ENCODE measurements around the gene POLA2.

Gene POLA2

DNA sequence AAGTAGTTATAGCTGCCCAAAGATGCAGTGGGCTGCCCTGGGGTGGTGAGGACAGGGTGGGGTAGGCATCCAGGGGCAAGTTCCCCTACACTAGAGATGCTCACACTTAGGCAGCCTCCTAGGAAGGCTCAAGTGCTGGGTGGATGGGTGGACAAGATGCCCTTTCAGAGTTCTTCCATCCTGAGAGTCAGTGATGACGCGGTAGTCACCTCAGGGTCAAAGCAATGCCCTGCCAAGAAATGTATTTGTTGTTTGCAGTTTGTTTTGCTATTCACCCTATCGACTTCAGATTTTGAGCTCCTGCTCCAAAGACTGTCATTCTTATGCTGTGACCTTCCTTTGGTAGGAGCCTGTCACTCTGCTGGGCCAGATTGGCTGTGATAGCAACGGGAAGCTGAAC is 18.9 kb downstream of the POLA2 start:
- TF ChIP-seq, protein P1, sequence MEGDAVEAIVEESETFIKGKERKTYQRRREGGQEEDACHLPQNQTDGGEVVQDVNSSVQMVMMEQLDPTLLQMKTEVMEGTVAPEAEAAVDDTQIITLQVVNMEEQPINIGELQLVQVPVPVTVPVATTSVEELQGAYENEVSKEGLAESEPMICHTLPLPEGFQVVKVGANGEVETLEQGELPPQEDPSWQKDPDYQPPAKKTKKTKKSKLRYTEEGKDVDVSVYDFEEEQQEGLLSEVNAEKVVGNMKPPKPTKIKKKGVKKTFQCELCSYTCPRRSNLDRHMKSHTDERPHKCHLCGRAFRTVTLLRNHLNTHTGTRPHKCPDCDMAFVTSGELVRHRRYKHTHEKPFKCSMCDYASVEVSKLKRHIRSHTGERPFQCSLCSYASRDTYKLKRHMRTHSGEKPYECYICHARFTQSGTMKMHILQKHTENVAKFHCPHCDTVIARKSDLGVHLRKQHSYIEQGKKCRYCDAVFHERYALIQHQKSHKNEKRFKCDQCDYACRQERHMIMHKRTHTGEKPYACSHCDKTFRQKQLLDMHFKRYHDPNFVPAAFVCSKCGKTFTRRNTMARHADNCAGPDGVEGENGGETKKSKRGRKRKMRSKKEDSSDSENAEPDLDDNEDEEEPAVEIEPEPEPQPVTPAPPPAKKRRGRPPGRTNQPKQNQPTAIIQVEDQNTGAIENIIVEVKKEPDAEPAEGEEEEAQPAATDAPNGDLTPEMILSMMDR (IDR thresholded peaks at IDR 0.05), result no peak

DNA sequence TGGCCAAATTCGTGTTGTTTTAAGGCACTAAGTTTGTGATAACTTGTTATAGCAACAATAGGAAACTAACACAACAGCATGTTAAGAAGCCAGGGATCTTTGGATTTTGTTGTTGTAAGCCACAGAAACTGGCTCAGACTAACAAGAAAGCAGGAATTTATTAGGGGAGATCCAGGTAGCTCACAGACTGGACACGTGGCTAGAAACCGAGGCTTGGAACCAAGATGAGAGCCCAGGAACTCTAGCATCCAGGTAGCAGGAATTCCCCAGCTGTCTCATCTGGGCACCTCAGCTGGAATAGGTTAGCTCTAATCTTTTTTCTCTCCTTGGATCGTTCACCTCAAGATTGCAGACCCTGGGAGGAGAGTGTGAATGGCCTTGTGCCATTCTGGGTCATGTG is 24.9 kb downstream of the POLA2 start:
- TF ChIP-seq, protein P1 (IDR thresholded peaks at IDR 0.05), result no peak

DNA sequence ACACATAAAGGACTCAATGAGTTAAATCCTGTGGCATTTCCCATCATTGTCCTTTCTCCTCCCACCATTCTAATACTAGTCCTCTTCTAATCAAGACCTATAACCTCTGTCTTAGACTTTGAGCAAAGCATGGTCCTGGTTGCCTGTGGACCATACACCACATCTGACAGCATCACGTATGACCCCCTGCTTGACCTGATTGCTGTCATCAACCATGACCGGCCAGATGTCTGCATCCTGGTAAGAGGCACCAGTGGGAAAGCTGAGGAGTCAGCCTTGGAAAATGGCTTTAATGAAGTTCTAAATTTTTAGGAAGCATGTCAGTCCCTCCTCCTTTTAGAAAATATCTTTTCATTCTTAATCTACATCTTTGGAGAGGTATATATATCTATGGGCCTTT is 25.8 kb downstream of the POLA2 start:
- TF ChIP-seq, protein P1 (IDR thresholded peaks at IDR 0.05), result no peak

DNA sequence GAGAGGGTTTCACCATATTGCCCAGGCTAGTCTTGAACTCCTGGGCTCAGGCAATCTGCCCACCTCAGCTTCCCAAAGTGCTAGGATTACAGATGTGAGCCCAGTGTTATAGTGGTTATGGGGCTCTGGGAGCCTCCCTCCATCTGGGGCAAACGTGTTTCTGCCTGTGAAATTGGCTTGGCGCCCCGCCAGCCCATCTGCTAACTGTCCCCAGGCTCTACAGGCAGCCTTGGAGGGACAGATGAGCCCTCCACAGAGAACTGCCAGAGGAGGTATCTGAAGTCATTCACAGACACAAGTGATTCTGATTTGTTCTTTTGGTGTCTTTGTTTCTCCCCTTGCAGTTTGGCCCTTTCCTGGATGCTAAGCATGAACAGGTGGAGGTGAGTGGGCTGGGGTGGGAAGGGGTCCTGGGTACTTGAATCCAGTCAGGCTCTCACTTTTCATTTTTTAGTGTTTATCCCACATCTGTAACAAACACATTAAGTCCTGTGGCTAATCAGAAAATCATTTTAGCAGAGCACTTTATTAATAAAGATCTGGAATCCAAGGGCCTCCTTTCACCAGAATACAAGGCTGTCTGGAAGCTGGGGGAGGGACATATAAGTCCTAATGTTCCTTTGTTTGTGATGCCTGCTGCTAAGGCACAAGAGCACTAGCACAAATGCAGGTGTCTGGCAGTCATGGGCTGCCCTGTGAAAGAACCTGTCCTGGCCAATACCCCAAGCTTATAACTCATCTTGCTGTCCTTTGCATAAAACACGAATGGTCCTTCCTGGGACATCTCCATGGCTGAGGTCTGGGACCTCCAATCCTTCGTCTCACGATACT is 27.2 kb downstream of the POLA2 start:
- TF ChIP-seq, protein P1 (IDR thresholded peaks at IDR 0.05), result no peak

DNA sequence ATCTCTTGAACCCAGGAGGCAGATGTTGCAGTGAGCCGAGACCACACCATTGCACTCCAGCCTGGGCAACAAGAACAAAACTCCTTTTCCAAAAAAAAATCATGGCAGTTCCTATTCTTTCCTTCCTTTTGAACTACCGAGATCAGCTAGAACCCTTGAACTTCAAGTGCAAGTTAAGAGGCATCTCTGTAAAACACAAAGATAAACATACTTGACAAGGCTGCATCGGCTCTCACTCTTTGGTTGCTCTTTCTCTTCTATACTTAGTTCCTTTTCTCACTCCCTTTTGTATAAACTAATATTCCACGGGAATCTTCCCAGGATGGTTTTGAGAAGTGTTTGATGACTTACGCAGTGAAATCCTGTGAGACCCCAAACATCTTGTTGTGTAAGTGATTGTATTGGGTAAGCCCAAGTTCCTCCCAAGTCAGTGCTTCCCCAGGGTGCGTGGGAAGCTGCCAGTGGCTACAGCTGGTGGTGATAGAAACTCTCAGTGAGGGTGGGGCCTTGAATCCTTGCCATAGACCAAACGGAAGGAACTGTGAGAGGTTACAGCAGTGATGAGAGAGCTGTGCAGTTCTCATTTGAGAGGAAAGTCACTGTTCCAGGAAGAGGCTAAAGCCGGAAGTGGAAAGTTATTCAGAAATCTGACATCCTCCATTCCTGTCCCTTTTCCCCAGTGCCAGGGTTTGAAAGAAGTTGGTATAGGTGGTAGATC is 28.8 kb downstream of the POLA2 start:
- TF ChIP-seq, protein P1 (IDR thresholded peaks at IDR 0.05), result no peak

DNA sequence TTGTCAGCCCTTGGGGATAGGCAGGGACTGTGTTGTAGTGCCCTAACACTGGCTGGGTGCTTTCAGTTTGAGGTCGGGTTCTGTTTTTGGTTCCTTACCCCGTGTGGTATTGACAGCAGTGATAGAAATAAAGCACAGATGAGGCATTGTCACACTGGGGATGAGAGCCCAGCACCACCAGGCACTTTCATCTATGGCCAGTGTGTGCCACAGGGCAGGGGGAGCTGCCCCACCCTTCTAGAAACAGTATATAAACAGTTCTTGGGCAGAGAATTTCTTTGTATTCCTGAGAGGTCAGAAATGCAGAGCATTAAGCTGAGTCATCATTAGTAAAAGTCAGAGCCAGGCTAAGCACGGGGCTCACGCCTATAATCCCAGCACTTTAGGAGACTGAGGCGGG is 29.9 kb downstream of the POLA2 start:
- TF ChIP-seq, protein P1 (IDR thresholded peaks at IDR 0.05), result no peak

DNA sequence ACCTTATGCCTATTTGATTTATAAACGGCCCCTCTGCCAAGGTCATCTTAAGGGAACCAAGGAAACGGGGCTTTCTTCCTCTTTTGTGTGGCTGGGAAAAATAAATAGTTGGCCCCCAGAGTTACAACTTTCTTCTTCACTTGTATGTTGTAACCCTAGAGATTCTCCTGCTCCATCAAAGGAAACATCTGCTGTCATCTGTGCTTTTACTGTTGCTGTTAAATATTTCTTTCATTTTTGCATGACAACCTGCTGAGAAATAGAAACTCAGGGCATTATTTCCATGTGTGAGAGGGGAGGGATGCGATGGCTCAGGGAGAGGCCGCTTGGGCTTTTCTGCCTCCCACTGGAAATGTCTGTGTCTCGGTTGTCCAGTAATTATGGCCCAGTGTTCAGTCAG is 31.1 kb downstream of the POLA2 start:
- TF ChIP-seq, protein P1 (IDR thresholded peaks at IDR 0.05), result no peak
